ENCODE results near the gene RAD51B.

DNA sequence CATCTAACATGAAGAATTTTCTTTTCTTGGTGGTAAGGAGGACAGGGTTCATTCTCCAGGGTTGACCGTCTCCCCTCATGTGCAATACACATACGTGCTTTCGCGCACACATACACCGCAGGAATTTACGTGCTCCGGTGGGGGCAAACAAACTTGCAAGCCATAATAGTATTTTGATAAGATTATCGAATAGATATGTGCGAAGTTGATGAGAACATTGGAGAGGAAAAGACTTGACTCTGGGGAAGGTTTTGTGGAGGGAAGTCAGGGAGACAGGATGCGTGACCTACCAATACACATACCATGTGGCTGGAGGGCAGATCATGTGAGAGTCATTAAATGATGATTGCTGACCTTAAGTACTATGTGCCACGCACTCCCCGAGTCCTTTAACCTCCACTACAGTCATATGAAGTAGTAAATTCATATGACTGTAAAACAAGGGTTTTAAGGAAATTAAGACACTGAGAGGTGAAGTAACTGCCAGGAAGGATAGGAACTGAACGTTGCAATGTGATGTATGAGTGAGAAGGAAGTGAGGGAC is 921 bp downstream of the RAD51B start:
- no peak for TF ChIP-seq ZBTB11 (tag by site-specific recombination; conservative IDR thresholded peaks at IDR 0.05; ENCODE audit: low read depth)
- no peak for TF ChIP-seq ZNF155 (tag by site-specific recombination; IDR thresholded peaks at IDR 0.05)
- TF ChIP-seq CTCF (tag by site-specific recombination; IDR thresholded peaks at IDR 0.05), result no peak
- TF ChIP-seq ZNF704 (tag by site-specific recombination; IDR thresholded peaks at IDR 0.05), result no peak
- TF ChIP-seq ZNF350 (tag by site-specific recombination; IDR thresholded peaks at IDR 0.05), result no peak
- no peak for TF ChIP-seq TCF7L2 (IDR thresholded peaks at IDR 0.05; ENCODE audit: borderline replicate concordance, low read depth, low read length)
- no peak for TF ChIP-seq ZNF280D (tag by site-specific recombination; IDR thresholded peaks at IDR 0.05)
- TF ChIP-seq ZNF175 (tag by site-specific recombination; IDR thresholded peaks at IDR 0.05), result no peak
- TF ChIP-seq ZNF366 (tag by site-specific recombination; conservative IDR thresholded peaks at IDR 0.05), result peak; percentile 48

Measured in HEK293 (cell line).